Activated CD4-positive, CD25-positive, alpha-beta regulatory T cell (primary cell): Measurements from ENCODE around the gene ESPNL.

Experiments
- DNase-seq, 4 experiments: peaks; one replicate each; lab custom pipeline; 2025; lab: John Stamatoyannopoulos, UW

Gene ESPNL

GRCh38 chr2:238116298-238117198, 16.4 kb downstream of the ESPNL start:
- no peak for DNase-seq

- no peak for DNase-seq
Measured at GRCh38 chr2:238117199-238118154, 17.3 kb downstream of the ESPNL start.

DNA sequence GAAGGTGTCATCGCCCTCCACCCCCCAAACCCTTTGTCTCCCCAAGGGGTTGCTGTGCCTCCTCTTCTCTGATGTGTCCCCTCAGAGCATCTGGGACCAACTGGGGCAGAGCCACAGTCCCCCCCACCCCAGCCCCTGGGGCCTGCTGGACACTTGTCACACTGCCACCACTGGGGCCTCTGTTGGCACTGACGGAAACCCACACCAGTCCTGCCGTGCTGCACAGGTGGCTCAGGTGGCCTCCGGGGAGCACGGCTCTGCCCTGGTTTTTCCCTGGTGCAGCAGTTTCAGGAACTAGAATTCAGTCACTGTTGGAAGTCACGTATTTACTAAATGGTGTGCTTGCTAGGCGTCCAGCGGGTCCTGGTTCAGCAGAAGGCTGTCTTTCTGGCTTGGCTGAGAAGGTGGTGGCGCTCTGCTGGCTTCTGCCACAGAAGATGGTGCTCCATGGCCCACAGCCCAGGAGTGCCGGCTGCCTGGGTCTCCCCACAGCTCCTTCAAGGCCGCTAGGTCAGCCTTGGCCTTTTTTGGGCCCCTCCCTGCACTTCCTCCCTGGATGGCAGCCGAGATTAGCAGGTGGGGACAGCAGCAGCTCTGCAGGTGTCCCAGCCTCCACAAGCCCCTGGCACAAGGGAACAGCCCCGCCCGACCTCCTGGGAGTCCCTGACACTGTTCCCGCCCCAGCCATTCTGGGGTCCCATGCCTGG, 19.8 kb downstream of the ESPNL start:
- no peak for DNase-seq

GRCh38 chr2:238120463-238121298, 20.5 kb downstream of the ESPNL start:
- DNase-seq, result no peak

DNA sequence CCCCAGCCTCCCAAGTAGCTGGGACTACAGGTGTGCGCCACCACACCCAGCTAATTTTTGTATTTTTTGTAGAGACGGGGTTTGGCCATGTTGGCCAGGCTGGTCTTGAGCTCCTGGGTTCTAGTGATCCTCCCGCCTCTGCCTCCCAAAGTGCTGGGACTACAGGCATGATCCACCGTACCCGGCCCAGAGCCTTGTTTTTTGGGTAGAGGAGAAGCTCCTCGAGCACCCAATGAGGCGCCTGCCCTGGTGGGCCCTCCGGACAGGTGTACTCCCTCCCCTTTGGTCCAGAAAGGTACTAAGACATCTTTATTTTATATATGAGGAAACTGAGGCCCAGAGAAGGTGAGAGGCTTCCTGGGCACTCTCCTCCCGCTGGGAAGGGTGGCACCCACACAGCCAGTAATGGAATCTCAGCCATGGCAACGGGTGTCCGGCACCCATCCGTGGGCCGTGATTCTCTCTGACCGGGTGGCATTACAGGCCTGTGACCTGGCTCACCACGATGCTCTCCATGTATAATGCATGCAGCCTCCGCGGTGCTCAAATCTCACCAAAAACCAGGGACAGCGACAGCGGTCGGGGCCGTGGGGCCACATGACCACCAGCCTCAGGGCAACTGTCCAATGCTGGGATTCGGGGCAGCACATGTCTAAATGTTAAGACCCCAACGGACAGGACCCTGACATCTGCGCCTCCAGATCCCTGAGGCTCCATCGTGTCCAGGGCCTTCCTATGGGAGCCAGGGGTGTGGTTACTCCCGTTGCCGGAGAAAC, 21.6 kb downstream of the ESPNL start:
- no peak for DNase-seq

DNA sequence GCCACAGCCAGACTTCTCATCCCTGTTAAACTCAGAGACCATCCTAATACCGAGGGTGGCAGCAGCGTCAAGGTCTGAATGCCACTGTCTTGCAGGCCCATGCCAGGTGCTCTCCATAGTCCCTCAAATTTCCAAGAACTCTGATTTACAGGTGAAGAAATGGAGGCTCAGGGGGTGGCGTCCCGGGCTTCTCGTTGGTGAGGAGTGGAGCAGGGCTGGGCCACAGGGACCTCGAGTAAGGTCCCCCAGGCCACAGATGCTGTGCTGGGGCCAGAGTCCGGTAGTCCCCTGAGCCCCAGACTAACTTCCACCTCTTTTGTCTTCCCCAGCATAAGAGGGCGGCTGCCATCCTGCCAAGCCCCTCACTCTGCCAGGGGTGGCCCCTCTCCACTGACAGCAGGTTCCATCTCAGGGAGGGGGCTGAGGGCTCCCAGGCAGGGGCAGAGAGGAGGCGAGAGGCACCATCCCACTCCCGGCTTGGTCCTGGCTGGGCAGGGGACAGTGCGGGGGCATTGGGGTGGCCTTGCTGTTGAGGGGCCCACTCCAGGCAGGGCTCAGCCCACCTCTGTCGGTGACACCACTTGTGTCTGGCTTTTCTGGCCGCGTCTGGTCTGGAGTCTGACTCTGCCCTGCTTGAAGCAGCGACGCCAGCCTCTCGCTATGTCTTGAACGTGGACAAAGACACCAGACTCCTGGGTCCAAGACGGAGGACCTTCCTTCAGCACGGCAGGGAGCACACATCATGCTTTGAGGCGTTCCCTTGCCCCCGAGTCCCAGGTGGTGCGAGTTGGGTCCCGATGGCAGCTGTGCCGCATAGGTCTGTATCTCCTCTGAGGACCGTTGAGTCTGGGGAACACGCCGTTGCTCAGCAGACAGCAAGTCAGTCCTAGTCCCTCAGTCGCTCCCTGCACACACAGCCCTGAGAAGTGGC, 22.4 kb downstream of the ESPNL start:
- no peak for DNase-seq

- DNase-seq, result no peak
Measured at GRCh38 chr2:238123218-238123971, 23.3 kb downstream of the ESPNL start.

DNA sequence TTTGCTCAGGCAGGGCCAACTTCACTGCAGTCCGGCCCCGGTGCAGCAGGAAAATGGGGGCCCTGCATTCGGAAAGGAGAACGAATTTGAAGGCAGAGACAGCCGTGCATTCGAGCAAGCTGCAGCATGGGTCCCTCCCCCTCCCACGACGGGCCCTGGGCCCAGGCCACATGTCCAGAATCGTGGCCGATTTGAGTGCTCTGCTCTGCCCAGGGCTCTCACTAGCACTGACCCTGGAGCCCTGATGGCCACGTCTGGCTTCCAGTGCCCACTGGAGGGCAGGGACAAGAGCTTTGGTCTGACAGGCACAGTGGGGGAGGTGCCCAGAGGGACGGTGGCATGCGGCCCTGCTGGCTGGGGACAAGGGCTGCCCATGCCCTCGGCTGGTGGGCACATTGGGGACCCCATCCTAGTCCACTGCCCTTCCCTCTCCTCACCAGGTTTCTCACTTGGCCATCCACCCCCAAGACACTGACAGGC, 23.9 kb downstream of the ESPNL start:
- no peak for DNase-seq

DNA sequence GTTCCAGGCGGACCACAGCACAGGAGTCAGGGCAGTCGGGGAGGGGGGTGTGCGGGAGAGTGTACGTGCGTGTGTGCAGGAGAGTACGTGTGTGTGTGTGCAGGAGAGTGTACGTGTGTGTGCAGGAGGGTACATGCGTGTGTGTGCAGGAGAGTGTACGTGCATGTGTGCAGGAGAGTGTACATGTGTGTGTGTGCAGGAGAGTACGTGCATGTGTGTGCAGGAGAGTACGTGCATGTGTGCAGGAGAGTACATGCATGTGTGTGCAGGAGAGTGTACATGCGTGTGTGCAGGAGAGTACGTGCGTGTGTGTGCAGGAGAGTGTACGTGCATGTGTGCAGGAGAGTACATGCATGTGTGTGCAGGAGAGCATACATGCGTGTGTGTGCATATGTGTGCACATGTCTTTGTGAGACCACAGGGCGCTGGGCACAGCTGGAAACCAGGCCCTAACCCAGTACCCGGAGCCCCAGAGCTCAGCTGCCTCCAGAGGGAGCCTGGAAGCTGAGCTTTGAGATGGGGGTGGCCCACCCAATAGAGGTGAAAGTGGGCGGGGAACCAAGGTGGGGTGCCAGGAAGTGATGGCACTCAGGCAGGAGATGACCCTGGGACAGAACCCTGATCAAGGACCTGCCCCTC, 24.5 kb downstream of the ESPNL start:
- no peak for DNase-seq

DNA sequence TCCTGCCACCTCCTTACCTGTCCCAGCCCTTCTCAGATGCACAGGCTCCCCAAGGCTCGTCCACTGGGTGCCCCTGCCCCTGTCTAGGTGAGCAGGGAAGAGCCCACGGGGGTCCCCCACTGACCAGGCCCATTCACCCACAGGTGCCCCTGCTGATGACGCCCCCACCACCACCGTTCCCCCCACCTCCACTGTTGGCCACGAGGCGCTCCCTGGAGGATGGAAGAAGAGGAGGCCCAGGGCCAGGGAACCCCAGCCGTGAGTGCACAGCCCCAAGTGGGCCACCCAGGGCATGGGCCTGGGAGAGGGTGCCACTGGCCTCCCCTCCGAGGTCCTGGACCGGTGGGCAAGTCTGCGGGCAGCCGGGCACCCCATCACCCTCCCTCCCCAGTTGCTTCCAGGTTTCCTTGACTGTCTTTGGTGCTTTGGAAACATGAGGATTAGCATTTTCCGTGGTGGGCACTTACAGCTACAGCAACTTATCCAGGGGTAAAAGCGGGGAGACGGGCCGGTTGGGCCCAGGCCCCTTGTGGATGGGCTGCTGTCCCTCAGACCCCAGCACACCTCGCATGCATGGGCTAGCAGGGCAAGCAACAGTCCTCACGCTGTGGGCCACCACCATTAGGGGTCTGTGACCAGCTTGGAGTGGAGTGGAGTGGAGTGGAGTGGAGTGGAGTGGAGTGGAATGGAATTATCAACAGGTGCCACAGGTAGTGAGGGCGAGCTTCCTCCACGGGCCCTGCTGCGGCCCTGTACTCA, 25.2 kb downstream of the ESPNL start:
- DNase-seq, result no peak

DNA sequence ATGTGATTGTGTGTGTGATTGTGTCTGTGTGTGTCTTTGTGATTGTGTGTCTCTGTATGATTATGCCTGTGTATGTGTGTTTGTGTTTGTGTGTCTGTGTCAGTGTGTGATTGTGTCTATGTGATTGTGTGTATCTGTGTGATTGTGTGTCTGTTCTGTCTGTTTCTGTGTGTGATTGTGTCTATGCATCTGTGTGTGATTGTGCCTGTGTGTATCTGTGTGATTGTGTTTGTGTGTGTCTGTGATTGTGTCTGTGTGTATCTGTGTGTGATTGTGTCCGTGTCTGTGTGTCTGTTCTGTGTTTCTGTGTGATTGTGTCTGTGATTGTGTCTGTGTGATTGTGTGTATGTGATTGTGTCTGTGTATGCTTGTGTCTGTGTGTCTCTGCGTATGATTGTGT, 26.2 kb downstream of the ESPNL start:
- no peak for DNase-seq

DNA sequence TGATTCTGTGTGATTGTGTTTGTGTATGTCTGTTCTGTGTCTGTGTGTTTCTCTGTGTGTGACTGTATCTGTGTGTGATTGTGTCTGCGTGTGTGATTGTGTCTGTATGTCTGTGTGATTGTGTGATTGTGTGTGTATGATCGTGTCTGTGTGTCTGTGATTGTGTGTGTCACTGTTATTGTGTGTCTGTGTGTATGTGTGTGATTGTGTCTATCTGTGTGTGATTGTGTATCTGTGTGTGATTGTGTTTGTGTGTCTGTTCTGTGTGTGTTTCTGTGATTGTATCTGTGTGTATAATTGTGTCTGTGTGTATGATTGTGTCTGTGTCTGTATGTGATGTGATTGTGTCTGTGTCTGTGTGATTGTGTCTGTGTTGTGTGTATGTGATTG, 26.6 kb downstream of the ESPNL start:
- no peak for DNase-seq

DNA sequence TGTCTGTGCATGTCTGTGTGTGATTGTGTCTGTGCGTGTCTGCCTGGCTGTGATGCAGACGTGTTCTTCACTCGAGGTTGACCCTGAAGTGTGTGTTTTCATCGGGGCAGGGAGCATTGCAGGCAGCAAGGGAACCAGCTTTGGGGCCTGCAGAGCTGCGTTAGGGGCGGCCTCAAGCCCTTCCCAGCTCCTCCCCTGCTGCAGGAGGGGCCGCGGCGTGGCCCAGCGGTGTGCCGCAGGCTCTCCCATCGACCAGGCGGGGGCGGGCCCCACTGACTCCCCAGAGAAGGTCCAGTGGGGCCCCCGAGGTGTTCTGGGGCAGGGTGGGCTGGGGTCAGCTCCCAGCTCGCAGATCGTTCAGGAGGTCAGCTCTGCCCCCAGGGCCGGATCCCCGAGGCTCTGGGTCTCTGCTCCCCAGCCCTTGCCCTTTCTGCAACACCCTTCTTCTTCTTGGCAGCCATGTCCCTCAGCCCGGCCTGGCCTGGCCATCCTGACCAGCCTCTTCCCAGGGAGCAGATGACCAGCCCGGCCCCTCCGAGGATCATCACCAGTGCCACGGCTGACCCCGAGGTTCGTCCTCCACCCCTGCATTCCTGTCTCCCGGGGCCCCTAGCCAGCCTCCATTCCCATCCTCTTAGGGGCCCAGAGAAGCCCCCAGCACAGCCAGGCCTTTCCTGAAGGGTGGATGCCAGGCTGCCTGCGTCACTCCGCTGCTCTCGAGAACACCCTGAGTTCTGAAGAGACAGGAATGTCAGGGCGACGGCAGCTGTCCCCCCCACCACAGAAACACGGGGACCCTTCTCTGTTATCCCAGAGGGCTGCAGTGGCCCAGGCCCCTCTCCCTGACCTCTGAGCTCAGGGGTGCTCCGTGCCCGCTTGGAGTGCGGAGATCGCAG, 27.3 kb downstream of the ESPNL start:
- DNase-seq, result no peak

DNA sequence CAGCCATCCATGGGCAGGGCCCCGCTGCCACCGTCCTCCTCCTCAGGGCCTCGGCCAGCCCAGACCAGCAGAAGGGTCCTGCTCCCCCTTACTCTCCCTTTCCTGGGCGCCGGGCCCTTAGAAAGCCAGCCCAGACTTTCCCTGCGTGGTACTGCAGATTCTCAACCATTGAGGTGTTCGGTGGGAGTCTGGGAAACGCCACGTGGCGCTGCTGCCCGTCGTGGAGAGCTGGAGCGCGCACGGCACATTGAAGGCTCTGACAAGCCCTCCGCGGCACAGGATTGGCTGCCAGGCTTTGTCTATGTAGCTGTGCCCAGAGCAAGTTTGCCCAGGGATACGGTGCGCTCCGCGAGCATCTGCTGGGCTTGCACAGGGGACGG, 27.9 kb downstream of the ESPNL start:
- DNase-seq, result no peak

DNA sequence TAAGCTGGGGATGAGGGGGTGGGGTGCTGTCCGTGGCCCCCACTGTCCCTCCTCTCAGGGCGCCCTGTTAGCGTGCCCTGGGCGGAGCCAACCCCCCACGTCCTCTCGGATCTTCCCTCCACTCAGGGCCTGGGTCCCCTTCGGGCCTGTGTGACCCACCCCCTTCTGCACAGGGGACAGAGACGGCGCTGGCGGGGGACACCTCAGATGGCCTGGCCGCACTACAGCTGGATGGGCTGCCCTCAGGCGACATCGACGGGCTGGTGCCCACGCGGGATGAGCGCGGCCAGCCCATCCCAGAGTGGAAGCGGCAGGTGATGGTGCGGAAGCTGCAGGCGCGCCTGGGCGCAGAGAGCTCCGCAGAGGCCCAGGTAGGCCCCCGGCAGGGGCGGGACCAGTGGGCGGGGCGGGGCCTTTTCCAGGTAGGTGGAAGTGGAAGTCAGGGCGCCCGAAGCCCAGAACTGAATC, 28.4 kb downstream of the ESPNL start:
- DNase-seq, result no peak
